ENCODE results near the gene PNMA1.

The PNMA1 gene

GRCh38 chr14:73713803-73714655 is at the start of gene PNMA1:
TSS of gene PNMA1 (minus strand) at chr14:73714384. CDS start at chr14:73713639, 745 bp downstream.
- peak; percentile 71 for DNase-seq (ENCODE audit: low read depth)

GRCh38 chr14:73763396-73763795 is 49.2 kb upstream of the PNMA1 start:
- DNase-seq (ENCODE audit: low read depth): no peak

- no peak for DNase-seq (ENCODE audit: low read depth)
Observed at GRCh38 chr14:73762375-73762822, 48.2 kb upstream of the PNMA1 start.

- no peak for DNase-seq (ENCODE audit: low read depth)
Observed at GRCh38 chr14:73761618-73762355, 47.6 kb upstream of the PNMA1 start.

- no peak for DNase-seq (ENCODE audit: low read depth)
Observed at GRCh38 chr14:73760598-73761586, 46.7 kb upstream of the PNMA1 start.

GRCh38 chr14:73759714-73760597 is 45.8 kb upstream of the PNMA1 start:
- DNase-seq (ENCODE audit: low read depth): peak; percentile 97

GRCh38 chr14:73759183-73759713 is 45.1 kb upstream of the PNMA1 start:
- no peak for DNase-seq (ENCODE audit: low read depth)

GRCh38 chr14:73758392-73759182 is 44.4 kb upstream of the PNMA1 start:
- DNase-seq (ENCODE audit: low read depth): peak; percentile 61

- no peak for DNase-seq (ENCODE audit: low read depth)
Observed at GRCh38 chr14:73757876-73758391, 43.8 kb upstream of the PNMA1 start.

- no peak for DNase-seq (ENCODE audit: low read depth)
Observed at GRCh38 chr14:73757381-73757780, 43.2 kb upstream of the PNMA1 start.

GRCh38 chr14:73755434-73756014 is 41.3 kb upstream of the PNMA1 start:
- DNase-seq (ENCODE audit: low read depth): no peak

- no peak for DNase-seq (ENCODE audit: low read depth)
Observed at GRCh38 chr14:73754911-73755360, 40.8 kb upstream of the PNMA1 start.

GRCh38 chr14:73753887-73754795 is 40.0 kb upstream of the PNMA1 start:
- no peak for DNase-seq (ENCODE audit: low read depth)

- no peak for DNase-seq (ENCODE audit: low read depth)
Observed at GRCh38 chr14:73753124-73753886, 39.1 kb upstream of the PNMA1 start.

- no peak for DNase-seq (ENCODE audit: low read depth)
Observed at GRCh38 chr14:73752297-73752992, 38.3 kb upstream of the PNMA1 start.

GRCh38 chr14:73751157-73751691 is 37.0 kb upstream of the PNMA1 start:
- DNase-seq (ENCODE audit: low read depth): no peak
